ENCODE data around the gene GNB1L. TPM values are rescaled to one million over a fixed set of nuclear protein-coding genes. Genes with fewer than 3 reads are reported as not detected.
A peak's percentile ranks its signal among the peaks of the same experiment; 100 is the strongest.

Gene GNB1L
- total and polyA plus RNA-seq, 2 of the 13 experiments (the other 11 are each of a cell fraction or from before 2014, with no cell fraction given) = 2.5 to 7.4 TPM

DNA sequence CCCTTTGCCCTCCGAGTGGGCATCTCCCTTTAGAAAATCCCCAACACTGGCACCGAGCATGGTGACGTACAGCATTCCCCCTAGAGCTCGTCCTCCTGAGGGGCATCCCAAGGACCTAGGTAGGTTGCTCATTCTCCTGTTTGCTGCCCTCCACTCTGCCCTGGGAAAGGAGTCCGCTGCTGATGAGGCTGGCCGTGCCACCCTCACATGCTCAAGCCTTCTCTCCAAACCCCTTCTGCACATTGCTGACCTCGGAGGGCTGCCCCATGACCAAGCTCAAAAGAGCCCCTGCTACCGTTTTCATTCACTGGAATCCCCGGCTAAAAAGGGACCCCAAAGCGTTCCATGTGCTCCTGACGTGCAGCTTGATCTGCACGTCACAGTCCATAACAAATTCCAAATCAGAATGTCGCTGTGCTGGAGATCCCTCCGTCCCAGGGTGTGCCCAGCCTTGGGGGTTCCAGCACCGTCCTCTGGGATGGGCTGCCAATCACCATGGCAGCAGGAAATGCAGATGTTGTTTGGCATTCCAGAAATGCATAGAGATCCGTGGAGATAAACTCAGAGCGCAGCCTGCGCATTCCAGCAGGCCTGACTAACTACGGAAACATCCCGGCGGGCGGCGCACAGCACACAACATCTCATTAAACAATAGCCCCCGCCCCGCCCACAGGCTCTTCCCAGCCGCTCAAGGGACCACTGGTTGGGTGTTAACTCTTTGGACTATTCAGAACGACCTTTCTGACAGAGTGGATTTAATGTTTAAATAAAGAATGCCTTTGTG lies 26.3 kb upstream of the GNB1L start (continued):
- TF ChIP-seq, protein P1, sequence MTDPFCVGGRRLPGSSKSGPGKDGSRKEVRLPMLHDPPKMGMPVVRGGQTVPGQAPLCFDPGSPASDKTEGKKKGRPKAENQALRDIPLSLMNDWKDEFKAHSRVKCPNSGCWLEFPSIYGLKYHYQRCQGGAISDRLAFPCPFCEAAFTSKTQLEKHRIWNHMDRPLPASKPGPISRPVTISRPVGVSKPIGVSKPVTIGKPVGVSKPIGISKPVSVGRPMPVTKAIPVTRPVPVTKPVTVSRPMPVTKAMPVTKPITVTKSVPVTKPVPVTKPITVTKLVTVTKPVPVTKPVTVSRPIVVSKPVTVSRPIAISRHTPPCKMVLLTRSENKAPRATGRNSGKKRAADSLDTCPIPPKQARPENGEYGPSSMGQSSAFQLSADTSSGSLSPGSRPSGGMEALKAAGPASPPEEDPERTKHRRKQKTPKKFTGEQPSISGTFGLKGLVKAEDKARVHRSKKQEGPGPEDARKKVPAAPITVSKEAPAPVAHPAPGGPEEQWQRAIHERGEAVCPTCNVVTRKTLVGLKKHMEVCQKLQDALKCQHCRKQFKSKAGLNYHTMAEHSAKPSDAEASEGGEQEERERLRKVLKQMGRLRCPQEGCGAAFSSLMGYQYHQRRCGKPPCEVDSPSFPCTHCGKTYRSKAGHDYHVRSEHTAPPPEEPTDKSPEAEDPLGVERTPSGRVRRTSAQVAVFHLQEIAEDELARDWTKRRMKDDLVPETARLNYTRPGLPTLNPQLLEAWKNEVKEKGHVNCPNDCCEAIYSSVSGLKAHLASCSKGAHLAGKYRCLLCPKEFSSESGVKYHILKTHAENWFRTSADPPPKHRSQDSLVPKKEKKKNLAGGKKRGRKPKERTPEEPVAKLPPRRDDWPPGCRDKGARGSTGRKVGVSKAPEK (CRISPR knock-in tag; IDR thresholded peaks at IDR 0.05; ENCODE audit: borderline replicate concordance) = no peak
- TF ChIP-seq TGIF2 (CRISPR knock-in tag; IDR thresholded peaks at IDR 0.05) (peak; percentile 50; the same call in 1 of the 2 replicates), NAIF1 (CRISPR knock-in tag; IDR thresholded peaks at IDR 0.05; ENCODE audit: borderline replicate concordance) (peak; percentile 99), FOXJ3 (CRISPR knock-in tag; IDR thresholded peaks at IDR 0.05; ENCODE audit: borderline replicate concordance) (peak; percentile 75), RXRA (CRISPR knock-in tag; IDR thresholded peaks at IDR 0.05) (peak; percentile 50; the same call in 1 of the 2 replicates), ZBTB7B (CRISPR knock-in tag; IDR thresholded peaks at IDR 0.05) (peak; percentile 81), EED (CRISPR knock-in tag; IDR thresholded peaks at IDR 0.05) (0 out of 2 replicates have a peak, but pooled peaks have one; percentile 8), FOXK2 (IDR thresholded peaks at IDR 0.05) (peak; percentile 64; the same call in 1 of the 2 replicates), ZNF501 (CRISPR knock-in tag; IDR thresholded peaks at IDR 0.05) (peak; percentile 63), ZMYM3 (CRISPR knock-in tag; IDR thresholded peaks at IDR 0.05) (0 out of 2 replicates have a peak, but pooled peaks have one; percentile 22), TEAD3 (CRISPR knock-in tag; optimal IDR thresholded peaks at IDR 0.05; ENCODE audit: borderline replicate concordance) (peak; percentile 100), ZNF772 (CRISPR knock-in tag; IDR thresholded peaks at IDR 0.05) (peak; percentile 64; the same call in 1 of the 2 replicates), FOXM1 (CRISPR knock-in tag; IDR thresholded peaks at IDR 0.05) (no peak), ISX (CRISPR knock-in tag; conservative IDR thresholded peaks at IDR 0.05) (no peak), PAWR (CRISPR knock-in tag; IDR thresholded peaks at IDR 0.05; ENCODE audit: borderline replicate concordance) (no peak)
- TF ChIP-seq, protein P2, sequence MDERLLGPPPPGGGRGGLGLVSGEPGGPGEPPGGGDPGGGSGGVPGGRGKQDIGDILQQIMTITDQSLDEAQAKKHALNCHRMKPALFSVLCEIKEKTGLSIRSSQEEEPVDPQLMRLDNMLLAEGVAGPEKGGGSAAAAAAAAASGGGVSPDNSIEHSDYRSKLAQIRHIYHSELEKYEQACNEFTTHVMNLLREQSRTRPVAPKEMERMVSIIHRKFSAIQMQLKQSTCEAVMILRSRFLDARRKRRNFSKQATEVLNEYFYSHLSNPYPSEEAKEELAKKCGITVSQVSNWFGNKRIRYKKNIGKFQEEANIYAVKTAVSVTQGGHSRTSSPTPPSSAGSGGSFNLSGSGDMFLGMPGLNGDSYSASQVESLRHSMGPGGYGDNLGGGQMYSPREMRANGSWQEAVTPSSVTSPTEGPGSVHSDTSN (CRISPR knock-in tag; IDR thresholded peaks at IDR 0.05) = peak; percentile 62
- TF ChIP-seq, protein P3, sequence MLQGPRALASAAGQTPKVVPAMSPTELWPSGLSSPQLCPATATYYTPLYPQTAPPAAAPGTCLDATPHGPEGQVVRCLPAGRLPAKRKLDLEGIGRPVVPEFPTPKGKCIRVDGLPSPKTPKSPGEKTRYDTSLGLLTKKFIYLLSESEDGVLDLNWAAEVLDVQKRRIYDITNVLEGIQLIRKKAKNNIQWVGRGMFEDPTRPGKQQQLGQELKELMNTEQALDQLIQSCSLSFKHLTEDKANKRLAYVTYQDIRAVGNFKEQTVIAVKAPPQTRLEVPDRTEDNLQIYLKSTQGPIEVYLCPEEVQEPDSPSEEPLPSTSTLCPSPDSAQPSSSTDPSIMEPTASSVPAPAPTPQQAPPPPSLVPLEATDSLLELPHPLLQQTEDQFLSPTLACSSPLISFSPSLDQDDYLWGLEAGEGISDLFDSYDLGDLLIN (CRISPR knock-in tag; IDR thresholded peaks at IDR 0.05; ENCODE audit: borderline replicate concordance) = 0 out of 2 replicates have a peak, but pooled peaks have one; percentile 61
- TF ChIP-seq, protein P4, sequence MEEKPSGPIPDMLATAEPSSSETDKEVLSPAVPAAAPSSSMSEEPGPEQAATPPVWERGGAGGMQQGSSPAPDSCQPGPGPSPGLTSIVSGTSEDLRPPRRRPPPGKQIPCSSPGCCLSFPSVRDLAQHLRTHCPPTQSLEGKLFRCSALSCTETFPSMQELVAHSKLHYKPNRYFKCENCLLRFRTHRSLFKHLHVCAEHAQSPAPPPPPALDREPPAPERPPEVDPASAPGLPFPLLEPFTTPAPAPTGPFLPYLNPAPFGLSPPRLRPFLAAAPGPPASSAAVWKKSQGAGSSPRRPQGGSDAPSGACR (CRISPR knock-in tag; IDR thresholded peaks at IDR 0.05) = 0 out of 2 replicates have a peak, but pooled peaks have one; percentile 29
- TF ChIP-seq, protein P5, sequence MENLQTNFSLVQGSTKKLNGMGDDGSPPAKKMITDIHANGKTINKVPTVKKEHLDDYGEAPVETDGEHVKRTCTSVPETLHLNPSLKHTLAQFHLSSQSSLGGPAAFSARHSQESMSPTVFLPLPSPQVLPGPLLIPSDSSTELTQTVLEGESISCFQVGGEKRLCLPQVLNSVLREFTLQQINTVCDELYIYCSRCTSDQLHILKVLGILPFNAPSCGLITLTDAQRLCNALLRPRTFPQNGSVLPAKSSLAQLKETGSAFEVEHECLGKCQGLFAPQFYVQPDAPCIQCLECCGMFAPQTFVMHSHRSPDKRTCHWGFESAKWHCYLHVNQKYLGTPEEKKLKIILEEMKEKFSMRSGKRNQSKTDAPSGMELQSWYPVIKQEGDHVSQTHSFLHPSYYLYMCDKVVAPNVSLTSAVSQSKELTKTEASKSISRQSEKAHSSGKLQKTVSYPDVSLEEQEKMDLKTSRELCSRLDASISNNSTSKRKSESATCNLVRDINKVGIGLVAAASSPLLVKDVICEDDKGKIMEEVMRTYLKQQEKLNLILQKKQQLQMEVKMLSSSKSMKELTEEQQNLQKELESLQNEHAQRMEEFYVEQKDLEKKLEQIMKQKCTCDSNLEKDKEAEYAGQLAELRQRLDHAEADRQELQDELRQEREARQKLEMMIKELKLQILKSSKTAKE (CRISPR knock-in tag; IDR thresholded peaks at IDR 0.05; ENCODE audit: borderline replicate concordance) = peak; percentile 40; the same call in 1 of the 2 replicates

All from HepG2 (cell line).